ENCODE measurements around the gene PGF. TPM values are rescaled to one million over a fixed set of nuclear protein-coding genes. Genes with fewer than 3 reads are reported as not detected.
A peak's percentile ranks its signal among the peaks of the same experiment; 100 is the strongest.
"Not testable (repeated sequence)": the region's sequence is repeated elsewhere in the genome, so short reads cannot be mapped to it uniquely, and the experiment has no call there.

Gene PGF
- total and polyA plus RNA-seq, 2 experiments from 2014 or later: 25.0 to 31.0 TPM

GRCh38 chr14:75001899-75002298 is 46.5 kb upstream of the PGF start:
- Histone ChIP-seq H3K27me3 (no peaks in the 10 kb centered on the region), H2AFZ (peak overlapping the region; percentile 60), H3K4me2 (peak overlapping the region; percentile 73), H3K4me3 (peak overlapping the region; percentile 7), H3K36me3 (replicated peaks; ENCODE audit: insufficient read depth, low read depth) (no peaks in the 10 kb centered on the region), H3K9me3 (ENCODE audit: low read depth) (no peaks in the 10 kb centered on the region), H3K4me1 (ENCODE audit: insufficient read depth) (peaks cover 10% of the 10 kb centered on the region), H3K79me2 (peaks cover 24% of the 10 kb centered on the region), H3K27ac (peak overlapping the region; percentile 80), H3K9me2 (replicated peaks; ENCODE audit: insufficient read depth) (no peaks in the 10 kb centered on the region), H4K20me1 (ENCODE audit: insufficient read depth, poor library complexity, severe bottlenecking) (no peaks in the 10 kb centered on the region)
- TF ChIP-seq EZH2 (IDR thresholded peaks at IDR 0.05; ENCODE audit: borderline replicate concordance) (no peak), EZH2phosphoT487 (IDR thresholded peaks at IDR 0.05; ENCODE audit: low read depth, severe bottlenecking, unreplicated experiment) (no peak), CTCF (IDR thresholded peaks at IDR 0.05; ENCODE audit: poor library complexity) (no peak)
- DNase-seq (ENCODE audit: low spot score): no peak
- 96% methylated on average over 1 of the region's 1 CpG for WGBS (ENCODE audit: low lambda C conversion rate, missing lambda C conversion rate)

GRCh38 chr14:75001261-75001660 is 45.9 kb upstream of the PGF start:
- Histone ChIP-seq H3K27me3 (no peaks in the 10 kb centered on the region), H3K27ac (no peak overlapping the region), H4K20me1 (ENCODE audit: insufficient read depth, poor library complexity, severe bottlenecking) (no peaks in the 10 kb centered on the region), H3K4me2 (no peak overlapping the region), H3K4me3 (no peak overlapping the region), H3K79me2 (peaks cover 24% of the 10 kb centered on the region), H3K9me3 (ENCODE audit: low read depth) (no peaks in the 10 kb centered on the region), H3K36me3 (replicated peaks; ENCODE audit: insufficient read depth, low read depth) (no peaks in the 10 kb centered on the region), H3K4me1 (ENCODE audit: insufficient read depth) (peaks cover 10% of the 10 kb centered on the region), H3K9me2 (replicated peaks; ENCODE audit: insufficient read depth) (no peaks in the 10 kb centered on the region), H2AFZ (no peak overlapping the region)
- no peak for TF ChIP-seq CTCF (IDR thresholded peaks at IDR 0.05; ENCODE audit: poor library complexity)
- no peak for TF ChIP-seq EZH2phosphoT487 (IDR thresholded peaks at IDR 0.05; ENCODE audit: low read depth, severe bottlenecking, unreplicated experiment)
- TF ChIP-seq EZH2 (IDR thresholded peaks at IDR 0.05; ENCODE audit: borderline replicate concordance): no peak
- DNase-seq (ENCODE audit: low spot score): no peak
- WGBS (ENCODE audit: low lambda C conversion rate, missing lambda C conversion rate): 97% methylated on average over 2 of the region's 2 CpGs

GRCh38 chr14:74995781-74996180 is 40.4 kb upstream of the PGF start:
- H3K9me2 ChIP-seq (replicated peaks; ENCODE audit: insufficient read depth); H3K4me2 ChIP-seq; H3K27me3 ChIP-seq; H4K20me1 ChIP-seq (ENCODE audit: insufficient read depth, poor library complexity, severe bottlenecking); H3K27ac ChIP-seq; H3K79me2 ChIP-seq; H3K4me3 ChIP-seq; DNase-seq (ENCODE audit: low spot score); H3K4me1 ChIP-seq (ENCODE audit: insufficient read depth); H3K36me3 ChIP-seq (replicated peaks; ENCODE audit: insufficient read depth, low read depth); H3K9me3 ChIP-seq (ENCODE audit: low read depth); H2AFZ ChIP-seq: not testable (repeated sequence)
- 91% methylated on average over 7 of the region's 7 CpGs for WGBS (ENCODE audit: low lambda C conversion rate, missing lambda C conversion rate)

- H3K4me3 ChIP-seq; H3K9me2 ChIP-seq (replicated peaks; ENCODE audit: insufficient read depth); H2AFZ ChIP-seq; H3K79me2 ChIP-seq; H3K4me1 ChIP-seq (ENCODE audit: insufficient read depth); H3K4me2 ChIP-seq; H4K20me1 ChIP-seq (ENCODE audit: insufficient read depth, poor library complexity, severe bottlenecking); H3K27me3 ChIP-seq; H3K9me3 ChIP-seq (ENCODE audit: low read depth); H3K36me3 ChIP-seq (replicated peaks; ENCODE audit: insufficient read depth, low read depth); H3K27ac ChIP-seq; DNase-seq (ENCODE audit: low spot score): not testable (repeated sequence)
- 96% methylated on average over 15 of the region's 28 CpGs for WGBS (ENCODE audit: low lambda C conversion rate, missing lambda C conversion rate)
Measured at GRCh38 chr14:74994182-74994581, 38.8 kb upstream of the PGF start.

- no peak overlapping the region for H3K4me2 ChIP-seq
- H3K9me2 ChIP-seq (replicated peaks; ENCODE audit: insufficient read depth): no peaks in the 10 kb centered on the region
- no peaks in the 10 kb centered on the region for H3K9me3 ChIP-seq (ENCODE audit: low read depth)
- H3K79me2 ChIP-seq: no peaks in the 10 kb centered on the region
- no peaks in the 10 kb centered on the region for H3K27me3 ChIP-seq
- H3K36me3 ChIP-seq (replicated peaks; ENCODE audit: insufficient read depth, low read depth): no peaks in the 10 kb centered on the region
- no peaks in the 10 kb centered on the region for H3K4me1 ChIP-seq (ENCODE audit: insufficient read depth)
- H2AFZ ChIP-seq: no peak overlapping the region
- H3K27ac ChIP-seq: no peak overlapping the region
- no peak overlapping the region for H3K4me3 ChIP-seq
- DNase-seq (ENCODE audit: low spot score): no peak
- H4K20me1 ChIP-seq (ENCODE audit: insufficient read depth, poor library complexity, severe bottlenecking): no peaks in the 10 kb centered on the region
- WGBS (ENCODE audit: low lambda C conversion rate, missing lambda C conversion rate): 96% methylated on average over 1 of the region's 1 CpG
- TF ChIP-seq EZH2 (IDR thresholded peaks at IDR 0.05; ENCODE audit: borderline replicate concordance): no peak
- no peak for TF ChIP-seq CTCF (IDR thresholded peaks at IDR 0.05; ENCODE audit: poor library complexity)
- TF ChIP-seq EZH2phosphoT487 (IDR thresholded peaks at IDR 0.05; ENCODE audit: low read depth, severe bottlenecking, unreplicated experiment): no peak
Measured at GRCh38 chr14:74988993-74989392, 33.6 kb upstream of the PGF start.

Measured in hepatocyte (in vitro differentiated cells).